ENCODE measurements around the gene ZCCHC14. TPM values are rescaled to one million over a fixed set of nuclear protein-coding genes. Genes with fewer than 3 reads are reported as not detected.

The ZCCHC14 gene
- total RNA-seq, 1 experiment from 2014 or later, result 37.8 TPM

- TF ChIP-seq, protein P1, sequence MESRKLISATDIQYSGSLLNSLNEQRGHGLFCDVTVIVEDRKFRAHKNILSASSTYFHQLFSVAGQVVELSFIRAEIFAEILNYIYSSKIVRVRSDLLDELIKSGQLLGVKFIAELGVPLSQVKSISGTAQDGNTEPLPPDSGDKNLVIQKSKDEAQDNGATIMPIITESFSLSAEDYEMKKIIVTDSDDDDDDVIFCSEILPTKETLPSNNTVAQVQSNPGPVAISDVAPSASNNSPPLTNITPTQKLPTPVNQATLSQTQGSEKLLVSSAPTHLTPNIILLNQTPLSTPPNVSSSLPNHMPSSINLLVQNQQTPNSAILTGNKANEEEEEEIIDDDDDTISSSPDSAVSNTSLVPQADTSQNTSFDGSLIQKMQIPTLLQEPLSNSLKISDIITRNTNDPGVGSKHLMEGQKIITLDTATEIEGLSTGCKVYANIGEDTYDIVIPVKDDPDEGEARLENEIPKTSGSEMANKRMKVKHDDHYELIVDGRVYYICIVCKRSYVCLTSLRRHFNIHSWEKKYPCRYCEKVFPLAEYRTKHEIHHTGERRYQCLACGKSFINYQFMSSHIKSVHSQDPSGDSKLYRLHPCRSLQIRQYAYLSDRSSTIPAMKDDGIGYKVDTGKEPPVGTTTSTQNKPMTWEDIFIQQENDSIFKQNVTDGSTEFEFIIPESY (IDR thresholded peaks at IDR 0.05; ENCODE audit: extremely low read depth, insufficient replicate concordance, low read length), result no peak
- TF ChIP-seq ELF1 (IDR thresholded peaks at IDR 0.05; ENCODE audit: borderline replicate concordance, low read depth) (no peak), ZNF274 (IDR thresholded peaks at IDR 0.05; ENCODE audit: low read depth, low read length) (no peak), RAD21 (IDR thresholded peaks at IDR 0.05; ENCODE audit: low read depth) (no peak)
These were observed 18.2 kb downstream of the ZCCHC14 start (continued) for GRCh38 chr16:87474566-87474996.

GRCh38 chr16:87474017-87474416, 18.8 kb downstream of the ZCCHC14 start:
- intact Hi-C loops (cut with micrococcal nuclease), result no loop called here
- Histone ChIP-seq H3K9me2 (ENCODE audit: insufficient read depth) (no peaks in the 10 kb centered on the region), H3K9me3 (ENCODE audit: control insufficient read depth in 1 of 2, insufficient read depth in 1 of 2, low read depth in 1 of 2, low read length in 2 of 2) (no peaks in the 10 kb centered on the region), H3K4me3 (replicated peaks in 1 of 2; ENCODE audit: low read depth in 1 of 2, low read length in 2 of 2) (no peak overlapping the region), H3K27ac (ENCODE audit: low read depth, low read length) (no peak overlapping the region), H4K20me1 (ENCODE audit: insufficient read depth) (peaks cover 18% of the 10 kb centered on the region), H3K4me1 (ENCODE audit: control insufficient read depth in 1 of 2, insufficient read depth in 2 of 2, low read length in 2 of 2) (no peaks in the 10 kb centered on the region), H3K4me2 (ENCODE audit: low read length) (no peak overlapping the region), H3K79me2 (ENCODE audit: insufficient read depth, low read length) (peaks cover 94% of the 10 kb centered on the region), H3K9ac (ENCODE audit: low read length) (no peak overlapping the region), H2AFZ (ENCODE audit: low read depth, low read length, poor library complexity, severe bottlenecking) (no peak overlapping the region), H3K27me3 (ENCODE audit: insufficient read depth, low read length) (no peaks in the 10 kb centered on the region), H3K36me3 (ENCODE audit: control insufficient read depth in 1 of 2, insufficient read depth in 2 of 2, low read length in 2 of 2) (no peaks in the 10 kb centered on the region)
- POLR2A ChIA-PET, result no interaction called here
- DNase-seq (ENCODE audit: low read depth, low spot score), result no peak
- CTCF ChIA-PET, result no interaction called here
- no TSS peak for BruUV-seq (replicated peaks)
- no peak for TF ChIP-seq REST (IDR thresholded peaks at IDR 0.05; ENCODE audit: low read depth)
- TF ChIP-seq SP1 (IDR thresholded peaks at IDR 0.05; ENCODE audit: low read depth), result no peak
- TF ChIP-seq POLR2A (IDR thresholded peaks at IDR 0.05; ENCODE audit: borderline replicate concordance, extremely low read depth, insufficient read depth, insufficient read length), result no peak
- TF ChIP-seq YY1 (IDR thresholded peaks at IDR 0.05; ENCODE audit: extremely low read depth, insufficient replicate concordance, low read depth, low read length), result no peak
- TF ChIP-seq SRF (IDR thresholded peaks at IDR 0.05; ENCODE audit: low read depth), result no peak
- TF ChIP-seq, protein P2, sequence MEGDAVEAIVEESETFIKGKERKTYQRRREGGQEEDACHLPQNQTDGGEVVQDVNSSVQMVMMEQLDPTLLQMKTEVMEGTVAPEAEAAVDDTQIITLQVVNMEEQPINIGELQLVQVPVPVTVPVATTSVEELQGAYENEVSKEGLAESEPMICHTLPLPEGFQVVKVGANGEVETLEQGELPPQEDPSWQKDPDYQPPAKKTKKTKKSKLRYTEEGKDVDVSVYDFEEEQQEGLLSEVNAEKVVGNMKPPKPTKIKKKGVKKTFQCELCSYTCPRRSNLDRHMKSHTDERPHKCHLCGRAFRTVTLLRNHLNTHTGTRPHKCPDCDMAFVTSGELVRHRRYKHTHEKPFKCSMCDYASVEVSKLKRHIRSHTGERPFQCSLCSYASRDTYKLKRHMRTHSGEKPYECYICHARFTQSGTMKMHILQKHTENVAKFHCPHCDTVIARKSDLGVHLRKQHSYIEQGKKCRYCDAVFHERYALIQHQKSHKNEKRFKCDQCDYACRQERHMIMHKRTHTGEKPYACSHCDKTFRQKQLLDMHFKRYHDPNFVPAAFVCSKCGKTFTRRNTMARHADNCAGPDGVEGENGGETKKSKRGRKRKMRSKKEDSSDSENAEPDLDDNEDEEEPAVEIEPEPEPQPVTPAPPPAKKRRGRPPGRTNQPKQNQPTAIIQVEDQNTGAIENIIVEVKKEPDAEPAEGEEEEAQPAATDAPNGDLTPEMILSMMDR (IDR thresholded peaks at IDR 0.05 in 2 of 3, conservative IDR thresholded peaks at IDR 0.05 in 1 of 3; ENCODE audit: borderline replicate concordance in 1 of 3, insufficient read depth in 1 of 3, low read depth in 2 of 3, low read length in 2 of 3), result no peak
- RAD21 ChIA-PET (ENCODE audit: low non-redundant PET in 1 of 2, low total read pairs in 2 of 2, uncharacterized antibody in 2 of 2, unreplicated experiment in 2 of 2), result no interaction called here
- ATAC-seq, result no peak

Data from HCT116 (cell line).